ENCODE data around the gene ZNF281.
"Not testable (repeated sequence)": the region's sequence is repeated elsewhere in the genome, so short reads cannot be mapped to it uniquely, and the experiment has no call there.

Gene ZNF281

DNA sequence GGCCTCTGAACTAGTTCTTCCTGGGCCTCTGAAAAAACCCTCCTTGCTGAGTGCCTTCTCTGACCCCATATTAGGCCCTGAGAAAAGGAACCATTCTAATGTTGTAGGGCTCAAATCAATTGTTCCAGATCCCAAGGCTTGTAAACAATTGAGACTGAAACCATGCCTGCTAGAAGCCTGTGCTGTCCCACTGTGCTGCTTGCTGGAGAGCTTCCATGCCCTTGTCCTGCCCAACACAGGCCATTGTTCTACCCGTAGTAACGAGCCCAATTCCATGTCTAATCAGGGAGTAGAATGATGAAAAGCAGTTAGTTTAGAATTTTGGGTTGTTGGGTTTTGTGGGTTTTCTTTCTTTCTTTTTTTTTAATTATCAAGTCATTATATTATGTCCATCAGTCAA, 47.4 kb downstream of the ZNF281 start:
- no peak for DNase-seq

DNA sequence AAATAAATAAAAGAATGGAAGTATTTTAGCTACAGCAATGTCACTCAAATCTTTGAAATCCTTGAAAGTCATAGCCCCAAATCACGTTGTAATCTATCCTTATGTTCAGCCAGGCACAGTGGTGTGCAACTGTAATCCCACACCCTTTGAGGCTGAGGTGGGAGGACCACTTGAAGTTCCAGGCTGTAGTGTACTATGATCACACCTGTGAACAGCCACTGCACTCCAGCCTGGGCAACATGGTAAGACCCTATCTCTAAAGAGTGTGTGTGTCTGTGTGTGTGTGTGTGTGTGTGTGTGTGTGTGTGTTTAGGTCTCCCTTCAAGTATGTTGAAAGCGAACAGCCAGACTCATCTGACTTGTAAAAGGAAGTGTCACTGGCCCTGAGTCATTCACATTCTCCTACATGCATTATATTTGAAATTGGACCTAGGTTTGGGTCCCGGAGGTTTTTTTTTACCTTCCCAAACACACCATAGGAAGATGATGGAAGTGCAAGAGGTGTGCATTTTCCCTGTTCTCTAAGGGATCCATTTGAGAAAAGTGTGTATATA, 50.1 kb downstream of the ZNF281 start:
- no peak for DNase-seq

DNA sequence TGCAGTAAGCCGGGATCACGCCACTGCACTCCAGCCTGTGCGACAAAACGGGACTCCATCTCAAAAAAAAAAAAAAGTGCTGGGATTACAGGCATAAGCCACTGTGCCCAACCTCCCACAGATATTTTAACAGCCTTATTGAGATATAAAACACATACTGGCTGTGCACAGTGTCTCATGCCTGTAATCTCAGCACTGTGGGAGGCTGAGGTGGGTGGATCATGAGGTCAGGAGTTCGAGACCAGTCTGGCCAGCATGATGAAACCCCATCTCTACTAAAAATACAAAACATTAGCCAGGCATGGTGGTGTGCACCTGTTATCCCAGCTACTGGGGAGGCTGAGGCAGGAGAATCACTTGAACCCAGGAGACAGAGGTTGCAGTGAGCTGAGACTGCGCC, 51.9 kb downstream of the ZNF281 start:
- DNase-seq, result not testable (repeated sequence)

DNA sequence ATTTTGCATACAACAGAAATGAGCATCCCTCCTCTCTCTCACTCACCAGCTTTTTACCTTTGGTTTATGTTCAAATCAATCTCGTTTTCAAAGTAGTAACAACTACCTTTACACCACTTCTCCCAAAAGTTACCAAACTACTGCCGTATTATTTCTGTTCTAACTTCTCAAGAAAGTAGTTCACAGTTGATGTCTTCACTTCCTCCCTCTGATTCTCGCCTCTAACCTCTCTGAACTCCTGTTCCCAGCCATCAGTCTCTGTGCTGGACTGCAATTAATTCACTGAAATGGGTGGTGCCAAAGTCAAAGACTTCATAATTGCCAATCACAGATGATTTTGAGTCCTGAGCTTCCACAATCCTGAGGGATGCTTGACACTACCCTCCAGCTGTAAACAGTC, 54.0 kb downstream of the ZNF281 start:
- DNase-seq, result no peak
